ENCODE measurements around the gene GTF3C2. TPM values are rescaled to one million over a fixed set of nuclear protein-coding genes. Genes with fewer than 3 reads are reported as not detected.

GTF3C2 gene, protein sequence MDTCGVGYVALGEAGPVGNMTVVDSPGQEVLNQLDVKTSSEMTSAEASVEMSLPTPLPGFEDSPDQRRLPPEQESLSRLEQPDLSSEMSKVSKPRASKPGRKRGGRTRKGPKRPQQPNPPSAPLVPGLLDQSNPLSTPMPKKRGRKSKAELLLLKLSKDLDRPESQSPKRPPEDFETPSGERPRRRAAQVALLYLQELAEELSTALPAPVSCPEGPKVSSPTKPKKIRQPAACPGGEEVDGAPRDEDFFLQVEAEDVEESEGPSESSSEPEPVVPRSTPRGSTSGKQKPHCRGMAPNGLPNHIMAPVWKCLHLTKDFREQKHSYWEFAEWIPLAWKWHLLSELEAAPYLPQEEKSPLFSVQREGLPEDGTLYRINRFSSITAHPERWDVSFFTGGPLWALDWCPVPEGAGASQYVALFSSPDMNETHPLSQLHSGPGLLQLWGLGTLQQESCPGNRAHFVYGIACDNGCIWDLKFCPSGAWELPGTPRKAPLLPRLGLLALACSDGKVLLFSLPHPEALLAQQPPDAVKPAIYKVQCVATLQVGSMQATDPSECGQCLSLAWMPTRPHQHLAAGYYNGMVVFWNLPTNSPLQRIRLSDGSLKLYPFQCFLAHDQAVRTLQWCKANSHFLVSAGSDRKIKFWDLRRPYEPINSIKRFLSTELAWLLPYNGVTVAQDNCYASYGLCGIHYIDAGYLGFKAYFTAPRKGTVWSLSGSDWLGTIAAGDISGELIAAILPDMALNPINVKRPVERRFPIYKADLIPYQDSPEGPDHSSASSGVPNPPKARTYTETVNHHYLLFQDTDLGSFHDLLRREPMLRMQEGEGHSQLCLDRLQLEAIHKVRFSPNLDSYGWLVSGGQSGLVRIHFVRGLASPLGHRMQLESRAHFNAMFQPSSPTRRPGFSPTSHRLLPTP
- 56.7 TPM for total RNA-seq

DNA sequence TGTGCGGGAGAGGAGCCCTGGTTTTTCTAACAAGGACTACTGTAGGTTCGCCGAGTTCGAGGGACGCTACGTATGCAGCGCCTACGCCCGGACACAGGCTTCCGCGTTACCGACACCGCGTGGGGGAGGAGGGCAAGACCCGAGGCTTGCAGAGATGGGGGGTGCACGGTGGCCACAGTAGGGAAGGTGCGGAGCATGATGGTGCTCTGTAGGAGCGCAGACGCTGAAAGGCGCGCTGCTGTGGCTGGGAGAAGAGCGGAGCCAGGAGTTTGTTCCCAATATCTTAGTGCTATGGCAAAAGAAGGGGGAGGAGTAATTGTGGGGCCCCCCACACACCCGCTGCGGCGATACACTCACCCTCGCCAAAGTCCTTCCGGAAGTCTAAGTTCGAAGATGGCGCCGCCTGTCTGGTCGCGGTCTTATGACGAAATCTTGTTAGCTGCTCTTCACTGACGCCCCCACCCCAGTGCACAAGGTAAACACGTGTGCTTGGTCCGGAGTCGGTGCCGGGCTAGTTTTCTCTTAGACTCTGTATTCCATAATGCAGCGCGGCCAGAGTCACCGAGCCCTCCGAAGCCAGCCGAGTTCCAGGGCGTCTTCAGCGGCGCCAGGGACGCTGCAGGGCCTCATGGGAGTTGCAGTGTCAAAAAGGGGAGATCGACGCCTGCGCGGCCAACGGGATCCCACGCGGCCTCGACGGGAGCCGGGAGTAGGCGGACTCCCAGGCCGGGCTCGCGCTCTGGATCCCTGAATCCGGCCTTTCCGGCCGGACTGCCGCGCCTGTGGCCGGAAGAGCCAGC lies at the start of gene GTF3C2:
GTF3C2 (minus strand) TSS at position 383 of the 800 bp plus-strand sequence. CDS start 13,210 bp downstream, outside the sequence.

DNA sequence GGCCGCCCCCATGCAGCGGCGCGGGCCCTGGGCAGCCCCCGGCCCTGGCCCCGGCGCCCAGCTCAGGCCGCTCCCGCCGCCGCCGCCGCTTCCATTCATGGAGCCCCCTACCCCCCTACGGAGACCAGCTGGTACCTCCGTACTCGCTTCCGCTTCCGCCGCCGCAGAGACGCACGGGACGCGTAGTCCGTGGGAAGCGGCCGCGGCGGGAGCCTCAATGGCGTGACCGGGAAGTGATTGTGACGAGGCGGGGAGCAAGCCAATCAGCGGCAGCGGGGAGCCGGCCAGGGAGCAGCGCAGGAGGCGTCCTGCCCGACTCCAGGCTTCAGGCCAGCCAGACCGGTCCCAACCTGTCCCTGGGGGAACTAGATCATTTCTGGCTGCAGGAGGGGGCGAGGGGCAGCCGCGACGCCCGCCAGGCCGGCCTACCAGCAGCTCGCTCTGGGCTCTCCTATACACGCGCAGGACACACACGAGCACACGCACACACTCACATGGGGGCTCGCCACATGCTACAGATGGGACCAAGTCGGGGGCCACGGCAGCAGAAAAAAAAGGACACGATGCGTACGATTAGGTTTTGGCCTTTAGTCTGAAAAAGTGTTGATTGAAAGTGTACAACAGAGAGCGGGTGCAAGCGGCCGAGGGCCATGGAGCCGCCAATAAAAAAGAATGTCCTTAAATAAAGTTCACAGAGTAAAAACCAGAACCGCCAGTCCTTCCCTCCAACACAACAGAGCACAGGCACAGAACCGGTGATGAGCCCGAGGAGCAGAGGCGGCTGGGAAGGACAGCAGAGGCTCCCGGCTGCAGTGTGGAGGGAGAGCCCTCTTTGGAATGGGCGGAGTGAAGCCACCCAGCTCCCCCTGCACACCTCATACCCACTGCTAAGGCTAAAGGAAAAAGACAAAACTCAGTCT lies 24.3 kb upstream of the GTF3C2 start, which contains the start of gene ZNF513:
ZNF513 (minus strand) TSS at position 109 of the 920 bp plus-strand sequence. CDS start 208 bp downstream, outside the sequence.

DNA sequence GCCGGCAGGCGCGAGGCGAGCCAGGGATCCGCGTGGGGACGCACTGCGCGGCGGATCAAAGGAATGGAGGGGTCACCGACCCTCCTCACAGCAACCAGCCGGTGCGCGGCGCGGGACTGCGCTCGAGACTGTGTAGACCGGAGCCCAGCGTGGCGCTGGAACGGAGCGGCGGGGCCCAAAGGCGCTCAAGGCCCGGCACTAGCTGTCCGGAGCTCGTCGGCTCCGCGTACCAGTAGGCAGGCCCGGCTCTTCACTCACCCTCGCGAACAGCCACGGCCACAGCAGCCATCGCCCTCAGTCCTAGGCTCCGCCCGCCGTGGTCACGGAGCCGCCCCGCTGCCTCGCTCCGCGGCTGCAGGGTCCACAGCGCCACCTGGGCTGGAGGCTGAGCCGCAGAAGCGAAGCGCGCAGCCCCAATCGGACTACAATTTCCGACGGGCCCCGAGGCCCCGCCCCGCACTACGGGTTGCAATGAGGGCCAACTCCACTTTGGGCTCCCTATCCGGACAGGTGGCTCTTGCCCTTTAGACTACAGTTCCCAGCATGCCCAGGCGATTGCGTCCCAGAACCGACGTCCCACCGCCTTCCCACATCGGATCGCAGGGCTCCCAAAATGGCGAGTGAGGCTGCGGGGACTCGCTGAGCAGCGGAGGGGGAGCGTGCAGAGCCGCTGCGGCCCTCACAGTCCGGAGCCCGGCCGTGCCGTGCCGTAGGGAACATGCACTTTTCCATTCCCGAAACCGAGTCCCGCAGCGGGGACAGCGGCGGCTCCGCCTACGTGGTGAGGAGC lies 13.7 kb upstream of the GTF3C2 start, which contains the start of the genes EIF2B4 and SNX17:
EIF2B4 (minus strand) TSS at position 313 of the 790 bp plus-strand sequence; CDS start at position 289, 24 bp downstream.
SNX17 (plus strand) TSS at position 591 of the 790 bp plus-strand sequence; CDS start at position 719, 128 bp downstream.

DNA sequence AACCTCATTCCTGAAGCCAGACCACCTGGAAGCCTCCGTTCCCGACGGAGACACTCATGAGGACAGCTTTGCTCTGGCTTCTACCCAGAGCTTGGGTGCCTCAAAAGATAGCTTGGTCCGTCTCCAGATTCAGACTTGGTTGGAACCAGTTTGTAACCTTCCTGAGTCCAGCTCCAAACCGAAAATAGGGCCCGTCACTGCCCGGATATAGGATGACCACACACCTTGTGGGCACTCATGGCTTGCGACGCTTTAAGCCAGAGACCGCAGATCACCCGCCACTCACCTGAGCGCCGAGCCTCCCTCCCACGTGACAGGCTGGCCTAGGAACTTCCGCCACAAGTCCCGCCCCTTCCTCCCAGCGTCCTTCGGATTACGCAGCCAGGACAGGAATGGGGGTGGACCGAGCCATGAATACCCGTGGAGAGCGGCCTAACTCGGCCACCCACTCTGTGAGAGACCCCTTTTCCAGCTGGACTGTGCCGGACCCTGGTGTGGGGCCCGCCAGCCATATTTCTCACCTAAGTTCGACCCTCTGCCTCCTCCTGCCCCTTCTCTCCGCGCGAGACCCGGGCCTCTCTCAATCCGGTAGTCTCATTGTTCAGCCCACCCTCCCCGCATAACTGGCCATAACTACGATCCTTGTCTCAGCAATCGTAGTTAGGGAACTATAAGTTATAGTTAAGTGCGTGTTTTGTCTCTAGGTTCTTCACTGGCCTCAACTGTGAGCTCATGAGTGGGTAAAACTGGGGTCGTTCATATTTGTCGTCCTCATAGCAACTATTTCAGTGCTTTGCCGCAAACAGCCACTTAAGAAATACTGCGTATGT lies 33.6 kb downstream of the GTF3C2 start, which contains the start of gene MPV17:
MPV17 (minus strand) TSS at position 332 of the 830 bp plus-strand sequence. CDS start 580 bp downstream, outside the sequence.

DNA sequence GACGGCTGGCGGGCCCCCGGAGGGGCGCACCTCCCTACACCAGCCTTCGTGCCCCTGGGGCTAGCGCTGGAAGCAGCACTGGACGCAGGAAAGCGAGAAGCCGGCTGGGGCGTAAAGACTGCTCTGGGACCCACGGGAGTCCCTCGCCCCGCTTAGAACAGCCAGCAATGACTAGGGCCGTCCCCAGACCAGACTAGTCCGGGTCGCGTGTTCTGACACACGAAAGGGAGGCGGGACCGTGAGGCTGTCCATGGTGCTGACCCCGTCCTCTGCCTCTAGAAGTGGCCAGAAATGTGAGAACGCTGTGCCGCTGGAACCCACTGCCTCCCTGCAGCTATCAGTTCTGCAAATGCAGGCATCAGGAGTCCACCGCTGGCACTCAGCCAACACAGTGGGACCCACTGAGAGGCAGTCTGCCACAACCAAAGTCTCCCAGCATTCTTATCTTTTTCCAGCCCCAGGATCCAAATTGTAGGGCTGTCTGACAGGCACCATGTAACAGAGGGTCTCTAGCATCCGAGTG lies 48.1 kb downstream of the GTF3C2 start, which contains the start of gene UCN:
UCN (minus strand) TSS at position 87 of the 523 bp plus-strand sequence. CDS start 550 bp downstream, outside the sequence.

DNA sequence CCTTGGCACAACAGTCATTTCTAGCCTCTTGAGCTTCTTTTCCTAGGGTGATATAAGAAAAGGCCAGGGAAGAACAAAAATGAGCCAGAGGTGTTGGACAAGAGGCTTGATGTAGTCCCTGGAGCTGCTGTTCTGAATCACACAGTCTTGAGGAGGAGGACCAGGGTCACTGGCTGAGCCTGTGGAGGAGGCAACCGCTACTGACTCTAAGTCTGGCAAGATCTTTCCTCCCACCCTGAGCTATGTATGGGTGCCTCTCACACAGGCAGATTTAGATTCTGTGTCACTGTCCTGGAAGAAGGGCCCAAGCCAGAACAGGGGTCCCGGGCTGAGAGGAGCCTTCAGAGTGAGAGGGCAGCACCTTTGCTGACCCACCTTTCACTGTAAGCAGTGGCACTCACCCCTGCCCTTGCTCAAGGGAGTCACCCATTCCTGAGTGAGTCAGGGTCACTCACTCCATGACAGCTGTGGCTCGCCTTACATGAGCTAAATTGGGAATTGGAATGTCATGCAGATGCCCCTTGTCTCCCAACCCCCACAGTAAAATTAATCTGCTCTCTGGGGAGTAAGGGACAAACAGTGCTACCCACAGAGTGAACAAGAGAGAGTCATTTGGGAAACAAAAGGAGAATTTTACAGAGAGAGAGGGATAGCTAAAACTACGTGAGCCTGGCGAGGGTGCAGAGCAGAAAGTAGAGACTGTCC lies 74.6 kb downstream of the GTF3C2 start, which contains the start of gene TRIM54:
TRIM54 (plus strand) TSS at position 575 of the 705 bp plus-strand sequence. CDS start 303 bp downstream, outside the sequence.

Other genes starting within 250 kb of the GTF3C2 start
- 29.1 TPM for gene CGREF1, start 237.6 kb downstream of the GTF3C2 start, total RNA-seq
- 0.31 TPM for gene ABHD1, start 232.9 kb downstream of the GTF3C2 start, total RNA-seq
- 21.9 TPM for gene PREB, start 222.1 kb downstream of the GTF3C2 start, total RNA-seq
- gene PRR30, start 217.4 kb downstream of the GTF3C2 start, total RNA-seq: not detected
- gene TCF23, start 207.8 kb downstream of the GTF3C2 start, total RNA-seq: not detected
- 35.4 TPM for gene ATRAID, start 144.7 kb downstream of the GTF3C2 start, total RNA-seq
- 28.8 TPM for gene SLC5A6, start 144.5 kb downstream of the GTF3C2 start, total RNA-seq
- gene CAD, start 139.4 kb downstream of the GTF3C2 start, total RNA-seq: 20.7 TPM
- 0.31 TPM for gene SLC30A3, start 93.7 kb downstream of the GTF3C2 start, total RNA-seq
- gene DNAJC5G, start 81.3 kb downstream of the GTF3C2 start, total RNA-seq: not detected
- not detected for gene TRIM54, start 74.3 kb downstream of the GTF3C2 start, total RNA-seq
- gene UCN, start 48.3 kb downstream of the GTF3C2 start, total RNA-seq: not detected
- 107 TPM for gene MPV17, start 33.7 kb downstream of the GTF3C2 start, total RNA-seq
- 20.7 TPM for gene EIF2B4, start 13.6 kb upstream of the GTF3C2 start, total RNA-seq
- gene SNX17, start 13.9 kb upstream of the GTF3C2 start, total RNA-seq: 57.0 TPM
- gene ZNF513, start 24.0 kb upstream of the GTF3C2 start, total RNA-seq: 12.8 TPM
- gene PPM1G, start 52.8 kb upstream of the GTF3C2 start, total RNA-seq: 63.2 TPM
- 82.9 TPM for gene NRBP1, start 71.9 kb upstream of the GTF3C2 start, total RNA-seq
- not detected for gene KRTCAP3, start 85.6 kb upstream of the GTF3C2 start, total RNA-seq
- gene IFT172, start 133.0 kb upstream of the GTF3C2 start, total RNA-seq: 70.7 TPM
- 43.2 TPM for gene FNDC4, start 138.4 kb upstream of the GTF3C2 start, total RNA-seq
- gene GCKR, start 140.1 kb upstream of the GTF3C2 start, total RNA-seq: 1.3 TPM
- gene ZNF512, start 226.3 kb upstream of the GTF3C2 start, total RNA-seq: 69.8 TPM